ENCODE results near the gene ADAMTS17.

Gene ADAMTS17

GRCh38 chr15:100229181-100230163, 112.3 kb downstream of the ADAMTS17 start:
- Histone ChIP-seq H3K4me3 (ENCODE audit: low read length, poor library complexity, severe bottlenecking) (peak overlapping the region; percentile 20), H2AFZ (ENCODE audit: low read length) (no peak overlapping the region), H3F3A (ENCODE audit: low read depth) (no peaks in the 10 kb centered on the region), H3K27me3 (ENCODE audit: insufficient read depth, low read length, poor library complexity, severe bottlenecking) (no peaks in the 10 kb centered on the region), H3K4me2 (ENCODE audit: low read depth, low read length, poor library complexity, severe bottlenecking) (peak overlapping the region; percentile 53), H3K9me2 (replicated peaks; ENCODE audit: low read depth, low read length) (no peaks in the 10 kb centered on the region), H3K9me3 (ENCODE audit: insufficient read depth, low read depth, low read length) (no peaks in the 10 kb centered on the region), H3K36me3 (ENCODE audit: insufficient read depth, low read length) (no peaks in the 10 kb centered on the region), H4K20me1 (ENCODE audit: insufficient read depth, low read length, poor library complexity, severe bottlenecking) (no peaks in the 10 kb centered on the region), H3K4me1 (ENCODE audit: insufficient read depth, low read length, poor library complexity, severe bottlenecking) (peaks cover 29% of the 10 kb centered on the region), H3K79me2 (ENCODE audit: insufficient read depth, low read length) (no peaks in the 10 kb centered on the region), H3K9ac (ENCODE audit: low read depth, low read length, poor library complexity, severe bottlenecking) (no peak overlapping the region)
- TF ChIP-seq EZH2phosphoT487 (IDR thresholded peaks at IDR 0.05; ENCODE audit: borderline replicate concordance) (no peak), CTCF (conservative IDR thresholded peaks at IDR 0.05; ENCODE audit: low read length) (no peak)

DNA sequence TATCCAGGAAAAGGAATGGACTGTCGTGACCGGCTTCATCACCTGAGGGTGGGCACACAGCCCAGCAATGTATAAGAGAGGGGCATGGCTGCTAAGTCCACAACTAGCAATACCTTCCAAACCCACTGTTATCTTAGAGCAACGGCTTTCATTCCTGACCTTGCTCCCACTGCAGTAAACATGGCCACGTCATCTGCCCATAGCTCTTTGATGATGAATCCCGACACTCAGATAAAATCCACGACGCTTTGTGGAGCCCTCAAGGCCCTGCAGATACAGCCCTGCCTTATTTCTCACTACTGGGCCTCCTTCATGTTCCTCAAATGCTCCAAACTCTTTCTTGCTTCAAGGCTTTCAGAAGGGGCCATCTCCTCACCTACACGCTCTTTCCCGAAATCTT, 114.0 kb downstream of the ADAMTS17 start:
- no peak overlapping the region for H2AFZ ChIP-seq (ENCODE audit: low read length)
- H3K4me3 ChIP-seq (ENCODE audit: low read length, poor library complexity, severe bottlenecking) = no peak overlapping the region
- no peaks in the 10 kb centered on the region for H4K20me1 ChIP-seq (ENCODE audit: insufficient read depth, low read length, poor library complexity, severe bottlenecking)
- H3K27me3 ChIP-seq (ENCODE audit: insufficient read depth, low read length, poor library complexity, severe bottlenecking) = no peaks in the 10 kb centered on the region
- H3K9ac ChIP-seq (ENCODE audit: low read depth, low read length, poor library complexity, severe bottlenecking) = no peak overlapping the region
- TF ChIP-seq CTCF (conservative IDR thresholded peaks at IDR 0.05; ENCODE audit: low read length) (no peak), EZH2phosphoT487 (IDR thresholded peaks at IDR 0.05; ENCODE audit: borderline replicate concordance) (no peak)
- no peak overlapping the region for H3K4me2 ChIP-seq (ENCODE audit: low read depth, low read length, poor library complexity, severe bottlenecking)
- H3K79me2 ChIP-seq (ENCODE audit: insufficient read depth, low read length) = no peaks in the 10 kb centered on the region
- H3K9me3 ChIP-seq (ENCODE audit: insufficient read depth, low read depth, low read length) = no peaks in the 10 kb centered on the region
- no peaks in the 10 kb centered on the region for H3F3A ChIP-seq (ENCODE audit: low read depth)
- no peaks in the 10 kb centered on the region for H3K36me3 ChIP-seq (ENCODE audit: insufficient read depth, low read length)
- H3K9me2 ChIP-seq (replicated peaks; ENCODE audit: low read depth, low read length) = no peaks in the 10 kb centered on the region
- peaks cover 29% of the 10 kb centered on the region for H3K4me1 ChIP-seq (ENCODE audit: insufficient read depth, low read length, poor library complexity, severe bottlenecking)

- no peak for TF ChIP-seq EZH2phosphoT487 (IDR thresholded peaks at IDR 0.05; ENCODE audit: borderline replicate concordance)
- no peak for TF ChIP-seq CTCF (conservative IDR thresholded peaks at IDR 0.05; ENCODE audit: low read length)
- Histone ChIP-seq H3K27me3 (ENCODE audit: insufficient read depth, low read length, poor library complexity, severe bottlenecking) (no peaks in the 10 kb centered on the region), H3K4me1 (ENCODE audit: insufficient read depth, low read length, poor library complexity, severe bottlenecking) (peaks cover 29% of the 10 kb centered on the region), H3K4me3 (ENCODE audit: low read length, poor library complexity, severe bottlenecking) (no peak overlapping the region), H4K20me1 (ENCODE audit: insufficient read depth, low read length, poor library complexity, severe bottlenecking) (no peaks in the 10 kb centered on the region), H3K4me2 (ENCODE audit: low read depth, low read length, poor library complexity, severe bottlenecking) (no peak overlapping the region), H3F3A (ENCODE audit: low read depth) (no peaks in the 10 kb centered on the region), H3K9me2 (replicated peaks; ENCODE audit: low read depth, low read length) (no peaks in the 10 kb centered on the region), H3K9me3 (ENCODE audit: insufficient read depth, low read depth, low read length) (no peaks in the 10 kb centered on the region), H3K36me3 (ENCODE audit: insufficient read depth, low read length) (no peaks in the 10 kb centered on the region), H3K9ac (ENCODE audit: low read depth, low read length, poor library complexity, severe bottlenecking) (no peak overlapping the region), H3K79me2 (ENCODE audit: insufficient read depth, low read length) (no peaks in the 10 kb centered on the region), H2AFZ (ENCODE audit: low read length) (no peak overlapping the region)
These were observed 115.7 kb downstream of the ADAMTS17 start for GRCh38 chr15:100226107-100226506.
